ENCODE results near the gene ADGRG4.

DNA sequence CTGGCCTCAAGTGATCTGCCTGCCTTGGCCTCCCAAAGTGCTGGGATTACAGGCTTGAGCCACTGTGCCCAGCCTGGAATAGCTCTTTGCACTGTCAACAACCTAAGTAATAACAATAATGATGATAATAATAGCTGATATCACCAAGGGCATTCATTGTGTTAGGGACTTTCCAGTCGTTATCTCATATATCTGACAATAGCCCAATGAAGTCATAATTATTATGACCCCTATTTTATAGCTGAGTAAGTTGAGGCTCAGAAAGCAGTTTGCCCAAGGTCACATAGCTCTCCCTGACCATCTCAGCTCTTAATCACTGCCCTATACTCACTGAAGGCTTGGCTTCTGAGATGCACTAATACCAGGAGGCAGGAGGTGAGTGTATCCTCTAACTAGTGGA, 30.8 kb upstream of the ADGRG4 start:
- TF ChIP-seq CTCF (IDR thresholded peaks at IDR 0.05): no peak
- no peak for TF ChIP-seq EZH2 (IDR thresholded peaks at IDR 0.05; ENCODE audit: borderline replicate concordance, insufficient read depth, low read depth, low read length, poor library complexity, severe bottlenecking)

Data from B cell (primary cell).